Stimulated activated CD8-positive, alpha-beta memory T cell treated with anti-CD3 and anti-CD28 coated beads, Interleukin-12 subunit alpha, Interleukin-12 subunit beta, amount 100 ng/mL, for 4 hours (primary cell): ENCODE results near the gene CST7.
"Not testable (repeated sequence)": the region's sequence is repeated elsewhere in the genome, so short reads cannot be mapped to it uniquely, and the experiment has no call there.

Source experiments
- DNase-seq: peaks from one replicate; pipeline ENCODE4 v3.0.0-alpha.2; 2020; ENCODE audit warnings: low read depth

CST7 gene

GRCh38 chr20:24929867-24930723, 19.0 kb upstream of the CST7 start:
- DNase-seq = not testable (repeated sequence)

- not testable (repeated sequence) for DNase-seq
Observed at GRCh38 chr20:24930724-24931688, 18.1 kb upstream of the CST7 start.

GRCh38 chr20:24931893-24932292, 17.2 kb upstream of the CST7 start:
- DNase-seq = not testable (repeated sequence)

DNA sequence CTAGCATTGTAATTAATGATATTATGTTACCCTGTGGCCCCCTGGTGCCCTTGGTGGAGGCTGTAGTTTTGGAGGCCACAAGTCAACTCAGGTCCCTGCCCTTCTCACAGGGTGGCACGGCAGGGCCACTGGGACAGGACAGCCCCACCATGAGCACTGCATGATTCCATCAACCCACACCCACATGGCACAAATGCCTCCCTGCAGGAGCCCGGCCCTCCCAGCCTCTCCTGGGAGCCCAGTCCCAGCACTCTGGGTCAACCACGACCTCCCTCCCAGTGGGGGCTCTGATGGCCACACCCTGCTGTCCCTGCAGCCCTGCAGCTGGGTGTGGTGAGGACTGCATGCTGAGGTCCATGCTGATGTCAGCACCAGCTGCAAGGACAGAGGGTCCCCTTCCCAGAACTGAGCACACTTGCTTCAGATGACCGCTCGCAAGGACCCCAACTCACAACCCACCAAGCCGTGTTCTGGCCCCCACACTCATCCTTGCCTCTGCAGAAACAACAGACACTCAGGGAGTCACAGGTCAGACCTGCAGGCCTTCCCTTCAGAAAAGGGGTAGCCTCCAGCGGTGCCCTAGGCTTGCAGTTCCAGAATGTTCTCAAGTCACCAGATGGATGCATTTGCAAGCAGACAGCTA, 15.7 kb upstream of the CST7 start:
- no peak for DNase-seq

DNA sequence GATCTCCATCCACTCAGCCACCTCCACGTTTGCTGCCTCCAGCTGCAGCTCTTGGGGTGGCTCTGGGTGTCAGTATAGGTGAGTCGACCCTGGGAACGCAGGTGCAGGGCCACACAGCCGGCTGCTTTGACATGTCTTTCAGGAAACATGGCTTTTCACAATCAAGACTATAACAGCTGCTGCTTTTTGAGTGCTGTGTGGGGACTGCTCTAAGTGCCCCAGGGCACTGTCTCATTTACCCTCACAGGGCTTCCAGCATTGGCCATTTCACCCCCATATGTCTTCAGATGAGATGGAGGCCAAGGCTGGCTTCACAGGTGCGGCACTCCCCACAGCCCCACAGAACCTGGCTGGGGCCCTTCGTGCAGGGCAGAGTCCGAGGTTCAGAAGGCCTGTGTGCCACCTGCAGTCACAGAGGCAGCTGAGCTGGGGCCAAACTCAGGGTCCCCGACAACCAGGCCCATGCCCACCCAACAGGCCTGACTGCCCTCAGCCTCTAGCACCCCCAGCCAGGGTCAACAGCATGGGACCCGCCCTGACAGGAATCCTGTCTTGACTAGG, 14.9 kb upstream of the CST7 start:
- no peak for DNase-seq

- no peak for DNase-seq
Observed at GRCh38 chr20:24934716-24935115, 14.4 kb upstream of the CST7 start.

DNA sequence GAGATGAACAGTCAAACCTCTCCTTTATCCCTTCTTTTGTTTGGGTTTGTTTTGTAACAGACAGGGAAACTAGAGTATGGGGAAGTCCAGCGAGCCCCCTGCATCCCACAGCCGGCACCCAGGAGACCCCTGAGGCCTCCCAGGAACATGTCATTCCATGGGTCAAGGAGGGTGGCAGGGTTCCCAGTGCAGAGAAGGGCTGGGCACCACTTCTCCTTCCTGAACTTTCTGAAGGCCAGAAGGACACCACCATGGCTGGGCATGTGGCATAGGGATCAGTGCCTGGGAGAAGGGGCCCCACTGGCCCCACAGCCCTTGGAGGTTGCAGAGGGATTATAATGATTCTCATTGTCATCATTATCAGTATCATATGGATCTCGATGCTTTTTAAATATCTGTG, 13.9 kb upstream of the CST7 start:
- no peak for DNase-seq

DNA sequence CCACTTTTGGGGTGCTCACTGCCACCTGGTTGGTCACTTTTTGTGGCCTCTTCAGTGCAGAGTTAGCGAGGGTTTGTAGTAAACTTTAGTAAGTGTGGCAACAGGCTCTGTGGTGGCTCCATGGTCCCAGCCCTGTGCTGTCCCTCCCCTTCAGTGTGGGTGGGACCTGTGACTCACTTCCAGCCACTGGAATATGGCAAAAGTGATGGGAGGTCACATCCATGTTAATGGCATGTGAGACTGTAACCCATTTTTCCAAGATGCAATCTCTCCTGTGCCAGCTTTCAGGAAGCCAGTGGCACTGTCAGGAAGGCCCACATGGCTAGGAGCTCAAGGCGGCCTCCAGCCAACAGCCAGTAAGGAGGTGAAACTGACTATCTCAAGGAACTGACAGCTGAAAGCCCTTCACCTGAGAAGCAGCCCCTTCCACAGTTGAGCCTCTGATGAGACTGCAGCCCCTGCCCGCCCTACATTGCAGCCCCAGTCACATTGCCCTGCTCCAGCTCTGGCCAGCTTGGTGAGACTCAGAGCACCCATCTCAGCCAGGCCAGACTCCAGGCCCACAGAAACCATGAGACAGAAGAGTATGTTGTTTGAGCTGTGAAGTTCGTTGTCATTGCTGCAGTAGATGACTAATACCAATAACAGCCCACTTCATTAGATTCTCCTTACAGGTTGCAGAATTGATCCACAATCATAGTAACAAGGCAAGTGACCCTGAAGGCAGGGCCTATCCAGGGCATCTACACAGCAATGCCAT, 13.1 kb upstream of the CST7 start:
- DNase-seq = no peak

DNA sequence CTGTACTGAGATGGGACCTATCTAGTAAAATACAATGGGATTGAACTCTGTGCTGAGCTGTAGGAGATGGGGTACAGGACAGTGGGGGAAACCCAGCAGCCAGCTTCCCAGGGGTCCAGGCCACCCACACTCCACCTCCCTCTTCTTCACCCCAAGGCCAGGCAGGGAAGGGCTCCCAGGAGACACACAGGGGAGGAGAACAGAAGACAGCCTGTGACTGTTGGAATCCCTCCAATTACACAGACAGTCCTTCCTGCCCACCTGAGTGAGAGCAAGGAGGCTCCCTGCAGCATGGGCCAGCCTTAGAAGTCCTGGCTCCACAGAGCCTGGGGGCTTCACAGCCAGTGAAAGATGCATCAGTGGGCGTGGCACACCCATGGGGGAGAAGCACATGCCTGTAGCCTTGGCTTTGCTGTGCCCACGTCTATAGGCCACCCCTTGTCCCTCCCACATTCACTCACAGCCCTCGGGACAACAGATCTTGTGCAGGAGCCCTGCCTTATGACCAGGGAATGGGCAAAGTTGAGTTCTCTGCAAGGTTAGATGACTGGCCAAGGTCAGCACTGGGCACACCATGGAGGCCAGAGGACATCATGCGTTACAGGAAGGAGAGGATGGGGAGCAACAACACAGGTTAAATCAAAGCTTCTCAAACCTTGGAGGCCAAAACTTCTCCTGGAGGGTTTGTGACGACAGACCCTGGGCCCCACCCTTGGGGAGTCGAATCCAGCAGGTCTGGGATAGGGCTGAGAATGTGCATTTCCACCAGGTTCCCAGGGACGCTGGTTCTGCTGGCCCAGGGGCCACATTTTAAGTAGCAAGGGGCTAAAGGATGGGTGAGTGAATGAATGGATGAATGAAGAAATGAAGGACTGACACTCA, 12.3 kb upstream of the CST7 start:
- no peak for DNase-seq

DNA sequence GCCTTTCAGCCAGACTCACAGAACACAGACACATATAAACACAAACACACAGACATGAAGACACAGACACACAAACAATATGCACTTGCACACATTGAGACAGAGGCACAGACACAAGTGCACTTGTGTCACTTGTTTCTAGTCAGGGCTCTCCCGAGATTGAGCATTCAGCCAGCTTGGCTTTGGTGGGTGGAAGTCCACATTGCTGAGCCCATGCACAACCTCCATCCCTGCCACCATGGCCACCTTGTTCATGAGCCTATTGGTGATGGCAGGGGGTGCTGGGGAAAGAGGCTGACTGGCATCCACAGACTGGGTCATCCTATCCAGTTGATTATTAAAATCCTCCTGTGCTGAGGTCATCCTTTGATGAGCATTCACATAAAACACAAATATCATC, 11.5 kb upstream of the CST7 start:
- DNase-seq = no peak

DNA sequence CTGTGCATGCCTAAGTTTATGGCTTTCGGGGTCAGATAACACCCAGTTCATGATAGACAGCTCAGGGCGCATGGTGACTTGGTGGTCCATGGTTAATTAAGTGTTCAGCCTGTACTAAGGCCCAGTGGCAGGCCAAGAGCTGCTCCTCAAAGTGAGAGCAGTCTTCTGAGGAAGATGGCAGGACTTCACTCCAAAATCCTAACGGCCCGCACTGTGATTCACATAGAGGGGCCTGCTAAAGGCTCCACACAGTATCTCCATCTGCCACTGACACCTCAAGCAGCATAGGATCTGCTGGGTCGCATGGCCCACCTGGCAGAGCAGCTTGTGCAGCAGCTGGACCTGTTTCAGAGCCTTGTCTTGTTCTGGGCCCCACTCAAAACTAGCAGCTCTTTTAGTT, 10.6 kb upstream of the CST7 start:
- DNase-seq = no peak

DNA sequence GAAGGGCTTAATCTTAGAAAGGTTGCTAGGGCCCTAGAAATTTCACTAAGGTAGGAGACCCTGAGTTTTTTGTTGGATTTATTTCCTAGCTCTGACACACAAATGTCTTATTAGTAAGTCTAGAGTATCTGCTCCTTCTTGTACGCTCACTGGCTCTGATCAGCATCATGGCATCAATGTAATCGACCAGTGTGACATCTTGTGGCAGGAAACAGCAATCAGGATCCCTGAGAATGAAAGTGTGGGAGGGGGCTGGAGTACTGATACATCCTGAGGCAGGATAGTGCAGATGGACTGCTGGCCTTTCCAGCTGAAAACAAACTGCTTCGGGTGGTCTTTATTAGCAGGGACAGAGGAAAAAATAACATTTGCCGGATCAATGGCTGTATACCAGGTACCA, 10.0 kb upstream of the CST7 start:
- no peak for DNase-seq

- no peak for DNase-seq
Observed at GRCh38 chr20:24942679-24943078, 6.4 kb upstream of the CST7 start.

DNA sequence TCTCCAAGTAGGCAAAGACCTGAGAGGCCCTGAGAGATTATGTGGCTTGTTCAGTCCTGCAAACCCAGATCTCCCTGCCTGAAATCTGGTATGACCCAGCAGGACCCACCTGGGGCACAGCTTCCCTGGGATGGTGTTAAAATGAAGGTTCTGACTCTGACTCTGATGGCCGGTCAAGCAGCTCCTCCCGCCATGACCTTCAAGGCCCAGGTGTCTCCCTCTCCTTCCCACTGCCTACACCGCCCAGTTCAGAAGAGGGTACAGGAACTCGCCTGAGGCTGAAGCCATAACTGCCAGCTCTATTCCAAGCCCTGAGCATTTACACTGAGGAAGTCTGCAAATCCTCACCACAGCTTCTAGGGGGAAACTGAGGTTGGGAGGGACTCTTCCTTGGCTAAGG, 5.9 kb upstream of the CST7 start:
- DNase-seq = no peak

DNA sequence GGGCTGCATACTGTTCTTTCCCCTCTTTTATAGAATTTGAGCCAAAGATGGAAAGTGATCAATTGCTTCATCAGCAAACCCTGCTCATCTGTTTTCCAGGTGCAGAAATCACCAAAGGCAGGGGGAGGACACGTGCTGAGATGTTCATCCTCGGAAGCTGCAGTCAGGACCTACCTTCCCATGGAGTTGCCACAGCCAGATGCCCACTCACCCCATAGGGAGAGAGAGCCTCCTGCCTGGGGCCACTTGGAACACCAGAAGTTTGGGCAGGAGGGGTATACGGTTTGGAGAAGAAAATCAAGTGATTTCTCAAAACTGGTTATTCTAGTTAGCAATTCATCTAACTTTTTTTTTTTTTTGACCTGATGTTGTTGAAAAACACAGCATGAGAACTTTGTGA, 5.3 kb upstream of the CST7 start:
- DNase-seq = no peak

- not testable (repeated sequence) for DNase-seq
Observed at GRCh38 chr20:24946376-24946775, 2.7 kb upstream of the CST7 start.

DNA sequence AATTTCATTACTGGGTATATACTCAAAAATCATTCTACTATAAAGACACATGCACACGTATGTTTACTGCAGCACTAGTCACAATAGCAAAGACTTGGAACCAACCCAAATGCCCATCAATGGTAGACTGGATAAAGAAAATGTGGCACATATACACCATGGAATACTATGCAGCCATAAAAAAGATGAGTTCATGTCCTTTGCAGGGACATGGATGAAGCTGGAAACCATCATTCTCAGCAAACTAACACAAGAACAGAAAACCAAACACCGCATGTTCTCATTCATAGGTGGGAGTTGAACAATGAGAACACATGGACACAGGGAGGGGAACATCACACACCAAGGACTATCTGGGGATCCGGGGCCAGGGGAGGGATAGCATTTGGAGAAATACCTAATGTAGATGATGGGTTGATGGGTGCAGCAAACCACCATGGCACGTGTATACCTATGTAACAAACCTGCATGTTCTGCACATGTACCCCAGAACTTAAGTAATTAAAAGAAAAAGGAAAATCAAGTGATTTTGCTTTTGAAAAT, 602 bp upstream of the CST7 start:
- not testable (repeated sequence) for DNase-seq

DNA sequence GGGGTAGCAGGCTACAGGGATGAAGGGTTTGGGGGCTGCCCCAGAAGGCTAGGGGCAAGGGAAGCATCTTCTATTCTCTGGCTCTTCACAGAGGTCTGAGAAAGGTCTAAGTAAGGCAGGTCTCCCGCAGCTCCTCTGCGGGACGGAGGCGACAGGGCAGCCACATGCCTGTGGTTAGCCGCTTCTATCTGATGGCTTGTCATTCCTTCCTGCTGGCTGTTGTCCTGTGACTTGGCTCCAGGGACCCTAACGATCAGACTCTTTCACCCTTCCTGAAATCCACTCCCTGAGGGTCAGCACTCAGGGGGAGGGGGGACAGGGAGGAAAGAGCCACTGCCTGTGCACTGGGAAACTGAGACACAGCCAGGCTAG, 673 bp downstream of the CST7 start:
- DNase-seq = no peak

DNA sequence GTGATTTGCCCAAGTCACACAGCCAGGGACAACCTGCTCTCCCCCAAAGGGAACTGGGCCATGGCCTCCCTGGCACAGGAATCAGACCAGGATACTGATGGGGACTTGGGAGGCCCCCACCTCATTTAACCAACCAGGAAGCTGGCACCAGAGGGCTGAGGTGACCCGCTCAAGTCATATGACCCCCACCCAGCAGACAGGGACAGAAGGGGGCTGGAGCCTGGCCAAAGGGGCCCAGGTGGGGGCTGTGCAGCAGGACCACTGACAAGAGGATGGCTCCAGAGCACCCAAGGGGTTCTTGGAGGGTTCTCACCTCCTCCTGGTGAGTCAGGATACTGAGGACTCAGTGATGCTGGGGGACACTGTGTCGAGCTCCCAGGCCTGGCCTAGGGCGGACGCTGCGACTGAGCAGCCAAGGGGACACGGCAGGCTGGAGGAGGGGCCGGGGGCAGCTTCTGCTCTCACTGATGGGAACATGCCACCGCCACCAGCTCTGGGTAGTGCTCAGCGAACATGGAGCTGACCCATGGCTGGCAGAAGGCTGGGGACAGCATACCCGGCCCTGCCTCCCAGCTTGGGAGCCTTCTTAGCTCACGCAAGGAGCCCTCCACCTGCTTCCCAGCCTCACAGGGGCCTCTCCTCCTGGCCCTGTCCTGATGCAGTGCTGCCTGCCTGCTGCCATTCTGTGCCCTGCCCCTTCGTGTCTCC, 1.2 kb downstream of the CST7 start:
- DNase-seq = no peak
